Stomach (tissue), 9 donors: ENCODE results near the gene MAGEA8. TPM values are rescaled to one million over a fixed set of nuclear protein-coding genes. Genes with fewer than 3 reads are reported as not detected.

ENCODE experiments used
- DNase-seq, 2 donors: peaks; one replicate each; pipeline versions ENCODE4 v3.0.0 to v3.0.0-alpha.2; 2013 to 2019
- H3K27ac ChIP-seq, 5 donors: fragments of 200-600 bp in 4 of 5; sonication (generic) in 4 of 5; one replicate each; pipeline ENCODE4 v1.5.1; 2013 to 2019; ENCODE audit warnings: mild to moderate bottlenecking in 1 of 5, moderate library complexity in 1 of 5
- H3K27me3 ChIP-seq, 3 donors: fragments of 200-600 bp; sonication (generic); one replicate each; pipeline ENCODE4 v1.5.1; 2017 to 2019; ENCODE audit warnings: mixed run types in 1 of 3
- H3K36me3 ChIP-seq, 4 donors: fragments of 200-600 bp; sonication (generic); 1 replicate in 3 of 4; 2 replicates in 1 of 4; pipeline ENCODE4 v1.5.1; 2016 to 2019
- H3K4me1 ChIP-seq, 4 donors: fragments of 200-600 bp; sonication (generic); one replicate each; pipeline ENCODE4 v1.5.1; 2016 to 2019
- H3K4me3 ChIP-seq, 4 donors: fragments of 200-600 bp; sonication (generic) in 3 of 4; one replicate each; pipeline ENCODE4 v1.5.1; 2016 to 2019; ENCODE audit warnings: mild to moderate bottlenecking in 1 of 4
- H3K9me3 ChIP-seq, 4 donors: fragments of 200-600 bp; sonication (generic); one replicate each; pipeline ENCODE4 v1.5.1; 2016 to 2019
- CTCF ChIP-seq, 7 experiments: fragments of 450-650 bp in 4 of 7; fragments of 200-600 bp in 3 of 7; sonication (generic) in 3 of 7; IDR thresholded peaks; one replicate each; pipeline ENCODE4 v1.5.1; 2016 to 2019; ENCODE audit warnings: antibody characterized with exemption in 7 of 7, control low read depth in 2 of 7, mild to moderate bottlenecking in 1 of 7
- EP300 ChIP-seq: sonication (generic); formaldehyde crosslinking; IDR thresholded peaks from one replicate; pipeline ENCODE4 v1.6.1; 2017; ENCODE audit warnings: antibody characterized with exemption
- POLR2A ChIP-seq, 4 donors: fragments of 450-650 bp; IDR thresholded peaks; one replicate each; pipeline ENCODE4 v1.6.1; 2016; ENCODE audit warnings: antibody characterized with exemption in 4 of 4, control low read depth in 2 of 4, mild to moderate bottlenecking in 1 of 4, moderate library complexity in 1 of 4
- POLR2AphosphoS5 ChIP-seq, 3 donors: sonication (generic); formaldehyde crosslinking; IDR thresholded peaks; one replicate each; pipeline ENCODE4 v1.6.1; 2016; ENCODE audit warnings: antibody characterized with exemption in 3 of 3
- WGBS, 5 donors: extraction: QIAGEN DNeasy Blood & Tissue Kit in 3 of 5; methylation state at CpG; one replicate each; pipeline versions ENCODE4 v1.1.5 to v1.1.7; 2013 to 2018; 5-methylcytosine and 5-hydroxymethylcytosine counted together
- intact Hi-C: fragments of 100-400 bp; cut with DNase I; formaldehyde crosslinking; loops from one replicate; pipeline ENCODE4 v1.15.1; 2023; ENCODE audit warnings: low total_unique reads
- polyA plus RNA-seq, 3 donors: library from polyadenylated mRNA; stranded (reverse); fragments of 200-250 nt; gene quantifications; one replicate each; pipeline ENCODE4 v1.2.3, GENCODE V29; 2013
- total RNA-seq, 5 donors: library from RNA; depleted of rRNA; stranded (reverse); fragments of >200 nt; gene quantifications; one replicate each; pipeline versions ENCODE4 v1.1.0 to v1.2.3, GENCODE V29; 2014 to 2016
- donor health status: healthy with polysubstance abuse.
- donor health status: Bipolar disorder and iron deficiency.
- donor health status: healthy.

Gene MAGEA8
- total and polyA plus RNA-seq, 8 donors = not detected

- H3K27me3 ChIP-seq = no peaks in the 10 kb centered on the region
- intact Hi-C loops = no loop called here
- TF ChIP-seq POLR2AphosphoS5 (IDR thresholded peaks at IDR 0.05) (no peak), CTCF (IDR thresholded peaks at IDR 0.05) (no peak), POLR2A (IDR thresholded peaks at IDR 0.05) (no peak), EP300 (no peak)
- H3K27ac ChIP-seq = no peak overlapping the region
- no peaks in the 10 kb centered on the region for H3K4me1 ChIP-seq
- DNase-seq = no peak
- no peaks in the 10 kb centered on the region for H3K36me3 ChIP-seq
- no peak overlapping the region for H3K4me3 ChIP-seq
- peaks cover 0 to 14% (median 4%) of the 10 kb centered on the region in 4 donors for H3K9me3 ChIP-seq
Observed at GRCh38 chrX:149860445-149860844, 20.5 kb upstream of the MAGEA8 start.

- intact Hi-C loops = no loop called here
- Histone ChIP-seq H3K27ac (no peak overlapping the region), H3K4me1 (no peaks in the 10 kb centered on the region), H3K4me3 (no peak overlapping the region), H3K27me3 (no peaks in the 10 kb centered on the region), H3K9me3 (peaks cover 0 to 4% (median under 1%) of the 10 kb centered on the region in 4 donors), H3K36me3 (no peaks in the 10 kb centered on the region)
- WGBS, 5 donors = 61 to 83% (median 72%) methylated on average over 2 of the region's 2 CpGs
- TF ChIP-seq POLR2A (IDR thresholded peaks at IDR 0.05) = no peak
- no peak for TF ChIP-seq POLR2AphosphoS5 (IDR thresholded peaks at IDR 0.05)
- no peak for TF ChIP-seq EP300
- no peak for TF ChIP-seq CTCF (IDR thresholded peaks at IDR 0.05)
- no peak for DNase-seq
Observed at GRCh38 chrX:149865390-149865789, 15.6 kb upstream of the MAGEA8 start.

GRCh38 chrX:149867488-149867887 is 13.5 kb upstream of the MAGEA8 start:
- intact Hi-C loops = no loop called here
- TF ChIP-seq CTCF (IDR thresholded peaks at IDR 0.05) (no peak), POLR2A (IDR thresholded peaks at IDR 0.05) (no peak), EP300 (no peak), POLR2AphosphoS5 (IDR thresholded peaks at IDR 0.05) (no peak)
- no peak overlapping the region for H3K27ac ChIP-seq
- WGBS, 5 donors = 76 to 95% (median 91%) methylated on average over 3 of the region's 3 CpGs
- H3K4me3 ChIP-seq = no peak overlapping the region
- DNase-seq = no peak
- H3K9me3 ChIP-seq = no peaks in the 10 kb centered on the region
- no peaks in the 10 kb centered on the region for H3K36me3 ChIP-seq
- H3K4me1 ChIP-seq = no peaks in the 10 kb centered on the region
- no peaks in the 10 kb centered on the region for H3K27me3 ChIP-seq

GRCh38 chrX:149870840-149871239 is 10.1 kb upstream of the MAGEA8 start:
- DNase-seq = no peak
- WGBS, 5 donors = 48 to 92% (median 85%) methylated on average over 2 of the region's 2 CpGs
- Histone ChIP-seq H3K27ac (no peak overlapping the region), H3K36me3 (no peaks in the 10 kb centered on the region), H3K27me3 (no peaks in the 10 kb centered on the region), H3K4me3 (no peak overlapping the region), H3K9me3 (no peaks in the 10 kb centered on the region), H3K4me1 (no peaks in the 10 kb centered on the region)
- TF ChIP-seq EP300 (no peak), CTCF (IDR thresholded peaks at IDR 0.05) (no peak), POLR2A (IDR thresholded peaks at IDR 0.05) (no peak), POLR2AphosphoS5 (IDR thresholded peaks at IDR 0.05) (no peak)
- intact Hi-C loops = no loop called here
